Measurements from ENCODE around the gene P2RX7.
"Not testable (repeated sequence)": the region's sequence is repeated elsewhere in the genome, so short reads cannot be mapped to it uniquely, and the experiment has no call there.

Gene P2RX7

GRCh38 chr12:121212875-121213274 is 80.2 kb downstream of the P2RX7 start:
- no peak for DNase-seq

GRCh38 chr12:121214166-121214777 is 81.6 kb downstream of the P2RX7 start:
- DNase-seq, result no peak

GRCh38 chr12:121214855-121215745 is 82.4 kb downstream of the P2RX7 start:
- no peak for DNase-seq

- no peak for DNase-seq
Measured at GRCh38 chr12:121216102-121216501, 83.4 kb downstream of the P2RX7 start.

- no peak for DNase-seq
Measured at GRCh38 chr12:121217063-121217462, 84.4 kb downstream of the P2RX7 start.

- no peak for DNase-seq
Measured at GRCh38 chr12:121217761-121218160, 85.1 kb downstream of the P2RX7 start.

GRCh38 chr12:121218588-121219352 is 86.1 kb downstream of the P2RX7 start:
- DNase-seq, result no peak

- DNase-seq, result no peak
Measured at GRCh38 chr12:121219353-121219986, 86.8 kb downstream of the P2RX7 start.

- no peak for DNase-seq
Measured at GRCh38 chr12:121222847-121223246, 90.2 kb downstream of the P2RX7 start.

GRCh38 chr12:121223292-121224285 is 90.9 kb downstream of the P2RX7 start:
- DNase-seq, result no peak

GRCh38 chr12:121224591-121224990 is 91.9 kb downstream of the P2RX7 start:
- DNase-seq, result no peak

GRCh38 chr12:121226399-121226798 is 93.7 kb downstream of the P2RX7 start:
- DNase-seq, result no peak

- DNase-seq, result not testable (repeated sequence)
Measured at GRCh38 chr12:121226871-121227270, 94.2 kb downstream of the P2RX7 start.

GRCh38 chr12:121227294-121227693 is 94.6 kb downstream of the P2RX7 start:
- peak; percentile 24 for DNase-seq

GRCh38 chr12:121228919-121229665 is 96.4 kb downstream of the P2RX7 start:
- DNase-seq, result no peak

GRCh38 chr12:121229826-121230537 is 97.3 kb downstream of the P2RX7 start:
- not testable (repeated sequence) for DNase-seq

GRCh38 chr12:121230538-121230907 is 97.8 kb downstream of the P2RX7 start:
- DNase-seq, result no peak

GRCh38 chr12:121232163-121232562 is 99.5 kb downstream of the P2RX7 start:
- DNase-seq, result no peak

- no peak for DNase-seq
Measured at GRCh38 chr12:121232977-121233627, 100.4 kb downstream of the P2RX7 start.

- DNase-seq, result no peak
Measured at GRCh38 chr12:121233628-121234020, 100.9 kb downstream of the P2RX7 start.
